ENCODE measurements around the gene PCDHGA8. TPM values are rescaled to one million over a fixed set of nuclear protein-coding genes. Genes with fewer than 3 reads are reported as not detected.
"Not testable (repeated sequence)": the region's sequence is repeated elsewhere in the genome, so short reads cannot be mapped to it uniquely, and the experiment has no call there.

Gene PCDHGA8
- total RNA-seq, 2 experiments from 2014 or later: not detected

- peaks cover 44% of the 10 kb centered on the region for H3K9me3 Mint-ChIP-seq
- no peak overlapping the region for H3K27ac Mint-ChIP-seq
These were observed 29.7 kb upstream of the PCDHGA8 start for GRCh38 chr5:141362719-141363118.

GRCh38 chr5:141363952-141364660 is 28.3 kb upstream of the PCDHGA8 start, which contains the start of gene PCDHGA5:
TSS of gene PCDHGA5 (plus strand) at chr5:141364162. CDS start at chr5:141364331, 169 bp downstream.
- Mint-ChIP-seq H3K27me3 (peaks cover 93% of the 10 kb centered on the region), H3K4me1 (peaks cover 5% of the 10 kb centered on the region), H3K9me3 (peaks cover 39% of the 10 kb centered on the region), H3K27ac (no peak within 1 kb of the TSS), H3K36me3 (peaks cover 37% of the 10 kb centered on the region), H3K4me3 (no peak within 1 kb of the TSS)
- no peak for DNase-seq

More at GRCh38 chr5:141362719-141363118, 29.7 kb upstream of the PCDHGA8 start:
- H3K4me1 Mint-ChIP-seq: peaks cover 5% of the 10 kb centered on the region
- no peak for DNase-seq
- H3K27me3 Mint-ChIP-seq: peaks cover 92% of the 10 kb centered on the region
- peaks cover 41% of the 10 kb centered on the region for H3K36me3 Mint-ChIP-seq
- H3K4me3 Mint-ChIP-seq: no peak overlapping the region

- Mint-ChIP-seq H3K36me3 (peaks cover 28% of the 10 kb centered on the region), H3K9me3 (peaks cover 31% of the 10 kb centered on the region), H3K4me1 (peaks cover 4% of the 10 kb centered on the region), H3K27me3 (peaks cover 92% of the 10 kb centered on the region), H3K27ac (no peak overlapping the region), H3K4me3 (no peak overlapping the region)
- no peak for DNase-seq
These were observed 26.2 kb upstream of the PCDHGA8 start for GRCh38 chr5:141366016-141366896.

GRCh38 chr5:141369994-141370848 is 22.2 kb upstream of the PCDHGA8 start, which contains the start of gene PCDHGB3:
TSS of gene PCDHGB3 (plus strand) at chr5:141370242. CDS start at chr5:141370395, 153 bp downstream.
- peak within 1 kb of the TSS; percentile 60 for H3K4me3 Mint-ChIP-seq
- peaks cover 93% of the 10 kb centered on the region for H3K27me3 Mint-ChIP-seq
- peaks cover 29% of the 10 kb centered on the region for H3K9me3 Mint-ChIP-seq
- no peak within 1 kb of the TSS for H3K27ac Mint-ChIP-seq
- no peak for DNase-seq
- peaks cover 4% of the 10 kb centered on the region for H3K4me1 Mint-ChIP-seq
- H3K36me3 Mint-ChIP-seq: peaks cover 26% of the 10 kb centered on the region

GRCh38 chr5:141371572-141372475 is 20.6 kb upstream of the PCDHGA8 start:
- H3K27ac Mint-ChIP-seq: no peak overlapping the region
- no peak for DNase-seq
- peaks cover 4% of the 10 kb centered on the region for H3K4me1 Mint-ChIP-seq
- peaks cover 20% of the 10 kb centered on the region for H3K36me3 Mint-ChIP-seq
- H3K4me3 Mint-ChIP-seq: no peak overlapping the region
- H3K27me3 Mint-ChIP-seq: peaks cover 90% of the 10 kb centered on the region
- H3K9me3 Mint-ChIP-seq: peaks cover 32% of the 10 kb centered on the region

GRCh38 chr5:141373673-141374317 is 18.6 kb upstream of the PCDHGA8 start, which contains the start of gene PCDHGA6:
TSS of gene PCDHGA6 (plus strand) at chr5:141373891. CDS start at chr5:141374084, 193 bp downstream.
- Mint-ChIP-seq H3K36me3 (peaks cover 25% of the 10 kb centered on the region), H3K27me3 (peaks cover 86% of the 10 kb centered on the region), H3K4me3 (no peak within 1 kb of the TSS)

GRCh38 chr5:141374627-141375026 is 17.8 kb upstream of the PCDHGA8 start:
- peaks cover 4% of the 10 kb centered on the region for H3K4me1 Mint-ChIP-seq
- no peak overlapping the region for H3K4me3 Mint-ChIP-seq
- no peak overlapping the region for H3K27ac Mint-ChIP-seq
- peaks cover 85% of the 10 kb centered on the region for H3K27me3 Mint-ChIP-seq
- no peak for DNase-seq
- H3K36me3 Mint-ChIP-seq: peaks cover 25% of the 10 kb centered on the region
- peaks cover 39% of the 10 kb centered on the region for H3K9me3 Mint-ChIP-seq

More at GRCh38 chr5:141373673-141374317, 18.6 kb upstream of the PCDHGA8 start, which contains the start of gene PCDHGA6:
- Mint-ChIP-seq H3K4me1 (peaks cover 4% of the 10 kb centered on the region), H3K9me3 (peaks cover 37% of the 10 kb centered on the region), H3K27ac (no peak within 1 kb of the TSS)
- DNase-seq: no peak

GRCh38 chr5:141375444-141376155 is 16.8 kb upstream of the PCDHGA8 start:
- H3K27ac Mint-ChIP-seq, H3K4me3 Mint-ChIP-seq: not testable (repeated sequence)

GRCh38 chr5:141382469-141383294 is 9.8 kb upstream of the PCDHGA8 start, which contains the start of gene PCDHGA7:
TSS of gene PCDHGA7 (plus strand) at chr5:141382742. CDS start at chr5:141382900, 158 bp downstream.
- H3K36me3 Mint-ChIP-seq: peaks cover 2% of the 10 kb centered on the region
- DNase-seq: no peak
- peak within 1 kb of the TSS; percentile 59 for H3K4me3 Mint-ChIP-seq
- H3K27ac Mint-ChIP-seq: no peak within 1 kb of the TSS
- H3K4me1 Mint-ChIP-seq: peaks cover 2% of the 10 kb centered on the region
- H3K9me3 Mint-ChIP-seq: peaks cover 35% of the 10 kb centered on the region
- H3K27me3 Mint-ChIP-seq: peaks cover 88% of the 10 kb centered on the region

More at GRCh38 chr5:141375444-141376155, 16.8 kb upstream of the PCDHGA8 start:
- peaks cover 37% of the 10 kb centered on the region for H3K9me3 Mint-ChIP-seq
- H3K4me1 Mint-ChIP-seq, DNase-seq: not testable (repeated sequence)
- peaks cover 23% of the 10 kb centered on the region for H3K36me3 Mint-ChIP-seq
- peaks cover 85% of the 10 kb centered on the region for H3K27me3 Mint-ChIP-seq

GRCh38 chr5:141383345-141383744 is 9.1 kb upstream of the PCDHGA8 start:
- H3K27ac Mint-ChIP-seq: no peak overlapping the region
- H3K9me3 Mint-ChIP-seq: peaks cover 38% of the 10 kb centered on the region
- H3K27me3 Mint-ChIP-seq: peaks cover 86% of the 10 kb centered on the region
- DNase-seq: no peak
- H3K4me3 Mint-ChIP-seq: no peak overlapping the region
- peaks cover 2% of the 10 kb centered on the region for H3K4me1 Mint-ChIP-seq
- peaks cover 4% of the 10 kb centered on the region for H3K36me3 Mint-ChIP-seq

- Mint-ChIP-seq H3K4me3 (no peak overlapping the region), H3K36me3 (peaks cover 13% of the 10 kb centered on the region)
These were observed 7.8 kb upstream of the PCDHGA8 start for GRCh38 chr5:141384471-141385267.

More at GRCh38 chr5:141384471-141385267, 7.8 kb upstream of the PCDHGA8 start:
- H3K27ac Mint-ChIP-seq: no peak overlapping the region
- H3K4me1 Mint-ChIP-seq: peaks cover 2% of the 10 kb centered on the region
- H3K27me3 Mint-ChIP-seq: peaks cover 89% of the 10 kb centered on the region
- peaks cover 41% of the 10 kb centered on the region for H3K9me3 Mint-ChIP-seq
- no peak for DNase-seq

Measured in activated naive CD8-positive, alpha-beta T cell treated with anti-CD3 and anti-CD28 coated beads for 36 hours (primary cell).